ENCODE measurements around the gene NCOR2. TPM values are rescaled to one million over a fixed set of nuclear protein-coding genes. Genes with fewer than 3 reads are reported as not detected.

NCOR2 gene
- total and polyA plus RNA-seq, 2 of the 8 experiments (the other 6 are each of a cell fraction or from before 2014, with no cell fraction given): 14.8 to 275 TPM

- POLR2A ChIA-PET (ENCODE audit: partially characterized antibody): no interaction called here
- no peak overlapping the region for H3K4ac ChIP-seq (replicated peaks; ENCODE audit: insufficient read length, low read depth, low read length)
- no peaks in the 10 kb centered on the region for H4K20me1 ChIP-seq (replicated peaks in 1 of 2; ENCODE audit: control insufficient read depth in 1 of 2, insufficient read depth in 2 of 2, low read length in 2 of 2)
- H3K4me2 ChIP-seq (ENCODE audit: insufficient read depth in 1 of 2, low read depth in 2 of 2, low read length in 2 of 2): no peak overlapping the region
- no peaks in the 10 kb centered on the region for H3K79me2 ChIP-seq (ENCODE audit: control insufficient read depth in 1 of 2, insufficient read depth in 2 of 2, low read length in 2 of 2)
- no peak overlapping the region for H3K27ac ChIP-seq (ENCODE audit: low read depth, low read length)
- H2BK15ac ChIP-seq (ENCODE audit: low read length): peak overlapping the region; percentile 1; the same call in 1 of the 2 replicates
- peaks cover 0 to 2% (median 0%) of the 10 kb centered on the region in 4 experiments; a peak in 1 of 7 replicates for H3K27me3 ChIP-seq (replicated peaks in 1 of 4; ENCODE audit: control insufficient read depth in 3 of 4, extremely low read depth in 1 of 4, insufficient read depth in 3 of 4, low read length in 3 of 4)
- H4K91ac ChIP-seq (replicated peaks; ENCODE audit: insufficient read length, low read length): no peak overlapping the region
- peaks cover 0 to 6% of the 10 kb centered on the region in 2 experiments; a peak in 2 of 4 replicates for H3K9me3 ChIP-seq (ENCODE audit: insufficient read depth in 2 of 2, low read depth in 1 of 2, low read length in 1 of 2)
- no peak overlapping the region for H2AFZ ChIP-seq (ENCODE audit: low read length)
- H4K5ac ChIP-seq (ENCODE audit: insufficient read length, low read depth, low read length): no peak overlapping the region
- H3K4me1 ChIP-seq (replicated peaks in 1 of 4; ENCODE audit: control insufficient read depth in 3 of 4, insufficient read depth in 4 of 4, low read length in 3 of 4): peaks cover 0 to 3% (median 0%) of the 10 kb centered on the region in 4 experiments; a peak in 2 of 7 replicates
- H3K56ac ChIP-seq (replicated peaks; ENCODE audit: insufficient read length, low read depth, low read length): no peak overlapping the region
- H2BK12ac ChIP-seq (ENCODE audit: low read depth, low read length): no peak overlapping the region
- no peak overlapping the region for H3K14ac ChIP-seq (ENCODE audit: insufficient read length)
- no peak for TF ChIP-seq TAF7 (optimal IDR thresholded peaks at IDR 0.05; ENCODE audit: borderline replicate concordance, low read depth, low read length)
- TF ChIP-seq POU5F1 (IDR thresholded peaks at IDR 0.05; ENCODE audit: low read depth, low read length): no peak
- no peak overlapping the region for H3K9ac ChIP-seq (replicated peaks in 1 of 4; ENCODE audit: extremely low read depth in 1 of 4, low read depth in 3 of 4, low read length in 3 of 4)
- no peak overlapping the region for H2BK120ac ChIP-seq (replicated peaks; ENCODE audit: low read depth, low read length)
- H3K36me3 ChIP-seq (ENCODE audit: control insufficient read depth in 2 of 4, insufficient read depth in 4 of 4, low read length in 3 of 4): no peaks in the 10 kb centered on the region
- H3K23ac ChIP-seq (ENCODE audit: insufficient read length): no peak overlapping the region
- no peak overlapping the region for H2BK20ac ChIP-seq (ENCODE audit: low read length)
- H2BK5ac ChIP-seq (ENCODE audit: low read depth, low read length): no peak overlapping the region
- no peak for FAIRE-seq
- no peaks in the 10 kb centered on the region for H3K79me1 ChIP-seq (ENCODE audit: low read depth, low read length)
- H3K23me2 ChIP-seq (ENCODE audit: low read depth, low read length): no peaks in the 10 kb centered on the region
- H3K18ac ChIP-seq (ENCODE audit: extremely low read depth, low read length): no peak overlapping the region
- H4K8ac ChIP-seq (ENCODE audit: extremely low read depth, insufficient read depth, low read length): no peak overlapping the region
- no peak overlapping the region for H3K4me3 ChIP-seq (ENCODE audit: extremely low read depth in 1 of 4, insufficient read depth in 2 of 4, low read depth in 3 of 4, low read length in 4 of 4)
- DNase-seq (ENCODE audit: low read depth in 1 of 2, low spot score in 2 of 2): no peak
- WGBS, 2 experiments (ENCODE audit: extremely low coverage in 1 of 2, insufficient coverage in 1 of 2, insufficient read length in 1 of 2, insufficient replicate concordance in 2 of 2, low coverage in 1 of 2, low lambda C conversion rate in 2 of 2, missing lambda C conversion rate in 1 of 2): 79% methylated on average over 6 of the region's 6 CpGs; no CpG with 5 or more reads in 1 of the 2 experiments
- CTCF ChIA-PET (ENCODE audit: partially characterized antibody): interaction anchor here (0.6 to 3.2 kb wide), 6 partner anchors 15 to 260 kb away, joined by 3 to 14 read pairs (median 3); no protein-coding TSS in a partner anchor
- H2AK5ac ChIP-seq (ENCODE audit: low read depth, low read length): no peak overlapping the region
These were observed 27.4 kb upstream of the NCOR2 start for GRCh38 chr12:124594851-124595250.

Data from H1 (cell line).